HG03565 (cell line): Measurements from ENCODE around the gene PRIM2.
"Not testable (repeated sequence)": the region's sequence is repeated elsewhere in the genome, so short reads cannot be mapped to it uniquely, and the experiment has no call there.

ENCODE experiments used
- ATAC-seq: cut with Tn5 transposase; IDR thresholded peaks from one replicate; pipeline ENCODE4 v1.9.1; 2021; ENCODE audit warnings: mild to moderate bottlenecking, moderate library complexity; ENCODE audit not compliant: unreplicated experiment

The PRIM2 gene

DNA sequence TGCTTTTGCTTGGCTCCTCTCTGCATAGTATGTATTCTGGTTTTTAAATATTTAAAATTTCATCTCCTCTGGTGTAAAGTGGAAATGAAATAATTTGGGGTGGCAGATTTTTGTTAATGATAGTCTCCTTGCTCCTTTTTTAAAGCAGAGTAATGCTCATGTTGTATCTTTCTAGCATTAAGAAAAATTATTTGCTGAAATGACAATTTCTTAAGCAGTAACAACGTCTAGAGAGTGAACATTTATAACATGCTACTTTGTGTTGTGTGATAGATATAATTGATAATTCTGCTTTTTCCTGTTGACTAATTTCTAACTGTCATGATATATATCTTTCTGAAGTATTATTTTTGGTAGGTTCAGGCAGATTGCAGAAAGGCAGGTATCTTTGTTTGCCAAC, 127.4 kb downstream of the PRIM2 start:
- ATAC-seq, result not testable (repeated sequence)

DNA sequence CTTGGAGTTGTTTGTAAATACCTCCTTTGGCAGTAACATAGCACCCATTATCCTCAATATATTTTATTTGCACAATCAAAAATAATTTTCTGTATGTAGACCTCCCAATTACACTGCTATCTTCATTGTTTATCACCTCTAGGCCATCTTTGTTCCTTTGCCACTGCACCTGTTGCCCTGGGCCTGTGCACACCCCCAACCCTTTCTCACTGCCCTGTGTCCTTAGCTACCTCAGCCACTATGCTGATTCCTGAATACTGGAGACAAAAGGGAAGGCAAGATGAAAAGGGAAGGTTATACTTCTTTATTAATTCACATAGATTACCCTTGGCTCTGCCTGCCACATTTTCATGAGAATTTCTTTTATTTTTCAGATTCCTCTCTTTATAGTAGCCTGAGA, 127.9 kb downstream of the PRIM2 start:
- ATAC-seq, result peak; percentile 27

GRCh38 chr6:57445790-57446468, 128.5 kb downstream of the PRIM2 start:
- peak; percentile 64 for ATAC-seq

DNA sequence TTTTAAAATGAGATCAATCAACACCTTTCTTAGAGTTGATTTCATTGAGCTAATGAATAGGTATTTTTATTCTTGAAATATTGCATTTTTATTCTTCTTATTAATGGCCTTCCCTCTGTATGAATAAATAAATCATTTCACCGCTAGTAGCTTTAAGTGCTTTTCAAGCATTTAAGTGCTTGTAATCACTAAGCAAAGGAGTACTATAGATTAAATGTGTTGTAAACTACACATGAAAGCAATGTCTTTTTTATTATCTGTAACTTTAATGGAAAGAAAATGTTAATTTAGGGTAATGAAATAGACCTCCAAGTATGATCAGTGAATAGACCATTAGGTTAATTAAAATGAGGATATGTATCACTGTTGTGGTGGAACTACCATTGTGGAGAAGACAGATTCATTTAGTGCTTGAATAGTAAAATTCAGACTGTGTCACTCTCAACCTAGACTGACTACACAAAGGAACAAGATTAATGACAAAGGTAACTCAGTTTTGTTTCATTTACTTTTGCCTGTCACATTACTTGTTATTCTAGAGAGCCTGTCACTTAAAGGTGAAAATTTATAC, 132.2 kb downstream of the PRIM2 start:
- ATAC-seq, result not testable (repeated sequence)

- not testable (repeated sequence) for ATAC-seq
Measured at GRCh38 chr6:57459781-57460180, 142.4 kb downstream of the PRIM2 start.

GRCh38 chr6:57461022-57461421, 143.6 kb downstream of the PRIM2 start:
- ATAC-seq, result not testable (repeated sequence)

- not testable (repeated sequence) for ATAC-seq
Measured at GRCh38 chr6:57463809-57464208, 146.4 kb downstream of the PRIM2 start.

DNA sequence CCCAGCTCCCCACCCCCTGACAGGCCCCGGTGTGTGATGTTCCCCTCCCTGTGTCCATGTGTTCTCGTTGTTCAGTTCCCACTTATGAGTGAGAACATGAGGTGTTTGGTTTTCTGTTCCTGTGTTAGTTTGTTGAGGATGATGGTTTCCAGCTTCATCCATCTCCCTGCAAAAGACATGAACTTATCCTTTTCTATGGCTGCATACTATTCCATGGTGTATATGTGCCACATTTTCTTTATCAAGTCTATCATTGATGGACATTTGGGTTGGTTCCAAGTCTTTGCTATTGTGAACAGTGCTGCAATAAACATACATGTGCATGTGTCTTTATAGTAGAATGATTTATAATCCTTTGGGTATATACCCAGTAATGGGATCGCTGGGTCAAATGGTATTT, 148.5 kb downstream of the PRIM2 start:
- not testable (repeated sequence) for ATAC-seq

DNA sequence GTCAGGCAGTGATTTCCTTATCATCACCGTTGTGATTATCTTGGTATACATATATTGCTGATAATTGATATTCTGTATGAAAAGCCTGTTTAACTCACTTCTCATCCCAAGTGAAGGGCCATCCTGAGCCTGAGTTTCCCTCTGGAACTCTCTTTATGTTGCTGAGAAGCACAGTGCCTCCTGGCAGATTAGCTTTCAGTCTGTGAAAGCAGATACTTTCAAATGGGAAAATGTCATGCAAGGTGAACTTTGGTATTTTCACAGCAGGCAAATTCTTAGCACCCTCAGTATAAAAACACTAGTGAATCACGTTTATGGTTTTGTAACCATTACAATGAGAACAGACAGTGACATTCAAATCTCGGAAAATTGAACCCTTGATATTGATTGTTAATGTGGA, 151.6 kb downstream of the PRIM2 start:
- ATAC-seq, result no peak

GRCh38 chr6:57470148-57470547, 152.7 kb downstream of the PRIM2 start:
- ATAC-seq, result not testable (repeated sequence)

DNA sequence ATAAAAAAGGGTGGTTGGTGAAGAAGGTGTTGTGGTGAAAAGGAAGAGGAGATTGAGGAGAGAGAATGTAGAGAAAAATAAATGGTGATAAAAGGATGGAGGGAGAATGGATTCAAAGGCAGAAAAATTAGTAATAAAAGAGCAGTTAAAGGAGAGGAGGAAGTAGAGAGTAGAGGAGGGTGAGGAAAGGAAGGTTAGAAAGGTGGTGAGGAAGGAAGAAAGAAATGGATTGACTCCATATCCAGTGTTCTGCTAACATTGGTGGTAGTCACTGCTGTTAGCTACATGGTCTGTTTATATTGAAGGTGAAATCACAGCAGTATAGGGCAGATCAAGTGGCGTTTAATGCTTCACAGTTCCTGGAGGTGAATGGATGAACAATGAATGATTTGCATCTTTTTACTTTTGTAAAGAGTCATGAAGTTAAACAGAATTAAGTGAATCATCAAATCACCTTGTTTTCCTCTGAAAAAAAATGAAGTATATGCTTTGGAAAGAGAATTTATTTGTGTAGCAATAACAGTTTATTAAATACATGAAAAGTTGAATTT, 154.0 kb downstream of the PRIM2 start:
- not testable (repeated sequence) for ATAC-seq

DNA sequence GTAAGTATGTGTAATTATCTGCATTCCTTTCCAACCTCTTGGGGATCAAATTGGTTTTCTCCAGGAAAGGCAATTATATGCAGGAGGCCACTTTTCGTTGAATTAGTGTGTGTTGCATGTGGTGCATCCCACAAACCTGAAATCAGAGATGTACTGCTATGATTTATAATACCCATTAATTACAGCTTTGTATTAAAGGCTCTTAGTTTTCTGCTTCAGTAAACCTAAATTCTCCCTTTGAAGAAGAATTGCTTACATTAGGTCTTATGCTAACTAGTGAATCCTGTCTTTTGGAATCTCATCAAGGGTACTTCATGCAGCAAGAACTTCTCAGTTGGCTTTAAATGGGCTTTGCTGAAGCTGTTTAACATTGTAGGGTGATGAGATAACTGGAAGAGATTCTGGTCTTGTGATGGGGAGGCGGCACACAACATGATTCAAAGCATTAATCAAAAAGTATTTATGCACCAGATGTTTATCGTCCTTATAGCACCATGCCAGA, 155.5 kb downstream of the PRIM2 start:
- not testable (repeated sequence) for ATAC-seq

- ATAC-seq, result not testable (repeated sequence)
Measured at GRCh38 chr6:57474862-57475475, 157.5 kb downstream of the PRIM2 start.

GRCh38 chr6:57475656-57476055, 158.2 kb downstream of the PRIM2 start:
- ATAC-seq, result not testable (repeated sequence)

GRCh38 chr6:57480194-57480593, 162.8 kb downstream of the PRIM2 start:
- ATAC-seq, result not testable (repeated sequence)

DNA sequence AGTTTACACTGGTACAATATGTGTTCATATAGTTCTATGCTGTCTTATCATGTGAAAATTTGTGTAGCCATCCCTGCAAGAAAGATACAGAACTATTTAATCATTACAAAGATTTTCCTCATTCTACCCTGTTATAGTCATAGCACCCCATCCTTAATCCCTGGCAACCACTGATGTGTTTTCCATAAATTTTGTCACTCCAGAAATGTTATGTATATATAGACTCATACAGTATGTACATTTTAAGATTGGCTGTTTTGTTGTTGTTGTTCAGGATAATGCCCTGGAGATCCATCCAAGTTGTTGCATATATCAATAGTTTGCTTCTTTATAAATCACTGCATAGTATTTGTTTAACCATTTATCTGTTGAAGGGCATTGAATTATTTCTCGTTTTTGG, 163.7 kb downstream of the PRIM2 start:
- not testable (repeated sequence) for ATAC-seq

DNA sequence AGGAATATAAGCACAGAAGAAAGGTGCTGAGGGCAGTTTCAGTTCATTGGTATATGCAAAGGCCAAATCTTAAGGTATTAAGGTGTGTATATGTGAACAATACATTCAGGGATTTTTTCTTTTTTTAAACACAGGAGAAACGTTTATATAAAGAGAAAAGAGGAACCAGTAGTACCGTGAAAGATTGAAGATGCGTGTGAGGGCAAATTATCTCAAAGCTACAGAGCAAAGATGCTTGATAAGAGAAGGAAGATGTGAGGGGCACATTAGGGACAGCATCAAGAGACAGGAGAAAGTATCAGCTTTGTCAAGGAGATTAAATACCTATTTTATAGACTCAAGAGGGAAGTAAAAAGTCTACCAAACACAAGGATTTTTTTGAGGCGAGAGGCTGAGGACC, 165.0 kb downstream of the PRIM2 start:
- ATAC-seq, result not testable (repeated sequence)

DNA sequence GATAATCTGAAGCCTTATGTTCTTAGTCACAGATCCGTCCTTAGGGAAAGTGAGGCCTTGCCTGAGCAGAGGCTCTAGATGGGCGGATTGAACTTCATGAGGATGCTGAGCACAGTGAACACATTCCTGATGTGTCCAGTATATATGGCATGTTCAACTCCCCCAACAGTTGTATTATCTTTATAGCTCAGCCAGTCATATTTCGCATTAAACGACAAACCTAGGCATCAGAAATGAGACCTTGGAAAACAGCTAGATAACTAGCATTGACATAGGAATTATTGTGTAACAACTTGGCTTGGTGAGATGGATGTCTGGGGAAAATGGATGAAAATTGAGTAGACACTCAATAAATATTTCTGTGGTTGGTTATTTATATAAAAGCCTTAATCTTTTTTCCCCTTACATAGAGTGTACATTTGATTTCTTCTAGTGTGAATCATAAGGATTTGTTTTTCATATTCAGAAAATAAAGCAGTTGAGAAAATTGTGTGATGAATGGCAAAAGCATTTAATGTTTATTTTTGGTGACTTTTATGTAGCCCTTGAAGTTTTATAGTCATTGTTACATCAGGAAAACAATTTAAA, 169.2 kb downstream of the PRIM2 start:
- ATAC-seq, result not testable (repeated sequence)

- not testable (repeated sequence) for ATAC-seq
Measured at GRCh38 chr6:57488551-57488950, 171.1 kb downstream of the PRIM2 start.

DNA sequence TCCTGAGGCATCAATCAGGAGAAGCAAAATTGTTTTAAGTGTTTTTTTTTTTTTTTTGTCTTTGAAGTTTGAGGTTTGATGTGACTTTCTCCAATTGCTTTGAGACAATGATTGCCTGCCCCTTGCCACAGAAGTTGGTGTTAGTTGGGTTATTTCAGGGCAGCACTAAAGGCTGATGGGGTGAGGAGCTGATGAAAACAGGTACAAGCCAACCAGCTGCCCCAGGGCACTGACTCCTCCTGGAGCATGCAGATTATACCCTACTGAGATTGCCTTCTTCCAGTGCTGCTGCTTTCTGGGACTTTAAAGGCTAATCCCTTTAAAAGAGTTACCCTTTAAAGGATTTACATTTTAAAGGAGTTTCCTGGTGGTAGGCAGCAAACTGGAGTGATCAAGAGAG, 172.5 kb downstream of the PRIM2 start:
- ATAC-seq, result not testable (repeated sequence)

GRCh38 chr6:57491795-57492194, 174.4 kb downstream of the PRIM2 start:
- not testable (repeated sequence) for ATAC-seq
